GM23338 (cell line): Measurements from ENCODE around the gene GTF2H1. TPM values are rescaled to one million over a fixed set of nuclear protein-coding genes. Genes with fewer than 3 reads are reported as not detected.

Experiments used
- ATAC-seq: fragments of 200-7000 bp; cut with Tn5 transposase; 3 replicates; pipeline ENCODE4 v1.9.1; 2020
- DNase-seq: peaks from one replicate; pipeline ENCODE4 v3.0.0-alpha.2; 2015; ENCODE audit warnings: low spot score
- H2AFZ ChIP-seq: fragments of 200-600 bp; sonication (generic); 2 replicates; pipeline ENCODE4 v1.8.0; 2016; ENCODE audit warnings: antibody characterized with exemption, mild to moderate bottlenecking, moderate library complexity
- H3F3A ChIP-seq: fragments of 200-600 bp; sonication (generic); replicated peaks from 2 replicates; pipeline ENCODE4 v1.8.0; 2017; ENCODE audit warnings: antibody characterized with exemption, mixed run types, low read depth
- H3K27ac ChIP-seq: fragments of 200-600 bp; sonication (generic); 2 replicates; pipeline ENCODE4 v1.6.1; 2016; ENCODE audit warnings: low read depth
- H3K27me3 ChIP-seq: fragments of 200-600 bp; sonication (generic); 2 replicates; pipeline ENCODE4 v1.8.0; 2016; ENCODE audit warnings: mild to moderate bottlenecking, mixed run types, moderate library complexity; ENCODE audit not compliant: insufficient read depth
- H3K36me3 ChIP-seq: fragments of 200-600 bp; sonication (generic); 2 replicates; pipeline ENCODE4 v1.8.0; 2016; ENCODE audit warnings: mild to moderate bottlenecking; ENCODE audit not compliant: insufficient read depth
- H3K4me1 ChIP-seq: fragments of 200-600 bp; sonication (generic); 2 replicates; pipeline ENCODE4 v1.8.0; 2016; ENCODE audit warnings: mild to moderate bottlenecking, moderate library complexity; ENCODE audit not compliant: insufficient read depth
- H3K4me2 ChIP-seq: fragments of 200-600 bp; sonication (generic); 2 replicates; pipeline ENCODE4 v1.7.1; 2017; ENCODE audit warnings: mixed run types
- H3K4me3 ChIP-seq: fragments of 200-600 bp; sonication (generic); 2 replicates; pipeline ENCODE4 v1.6.1; 2016; ENCODE audit warnings: mixed run types
- H3K79me2 ChIP-seq: fragments of 200-600 bp; sonication (generic); replicated peaks from 2 replicates; pipeline ENCODE4 v1.8.0; 2017; ENCODE audit warnings: mild to moderate bottlenecking; ENCODE audit not compliant: insufficient read depth
- H3K9me2 ChIP-seq: fragments of 200-600 bp; sonication (generic); 2 replicates; pipeline ENCODE4 v1.8.0; 2017; ENCODE audit not compliant: insufficient read depth
- H4K20me1 ChIP-seq: fragments of 200-600 bp; sonication (generic); replicated peaks from 2 replicates; pipeline ENCODE4 v1.8.0; 2017; ENCODE audit warnings: mild to moderate bottlenecking; ENCODE audit not compliant: insufficient read depth
- H3K27ac Mint-ChIP-seq: 2 replicates; pipeline ENCODE4 v1.8.0; 2020; ENCODE audit warnings: inconsistent platforms, mild to moderate bottlenecking, moderate library complexity, mixed read lengths
- H3K27me3 Mint-ChIP-seq: 3 replicates; pipeline ENCODE4 v1.8.0; 2022; ENCODE audit warnings: low read depth, mild to moderate bottlenecking, moderate library complexity, mixed read lengths, inconsistent platforms; ENCODE audit not compliant: insufficient read depth, poor library complexity
- H3K36me3 Mint-ChIP-seq: 3 replicates; pipeline ENCODE4 v1.8.0; 2021; ENCODE audit warnings: low read depth, mild to moderate bottlenecking, inconsistent platforms, moderate library complexity, mixed read lengths
- H3K4me1 Mint-ChIP-seq: 3 replicates; pipeline ENCODE4 v1.8.0; 2020; ENCODE audit warnings: mild to moderate bottlenecking, inconsistent platforms, mixed read lengths
- H3K4me3 Mint-ChIP-seq: 3 replicates; pipeline ENCODE4 v1.8.0; 2021; ENCODE audit warnings: moderate library complexity, mild to moderate bottlenecking, inconsistent platforms, mixed read lengths
- H3K9me3 Mint-ChIP-seq: 3 replicates; pipeline ENCODE4 v1.8.0; 2020; ENCODE audit warnings: moderate library complexity, mild to moderate bottlenecking, inconsistent platforms, mixed read lengths
- EZH2 ChIP-seq: fragments of 200-600 bp; sonication (generic); IDR thresholded peaks from one replicate; pipeline ENCODE4 v1.8.0; 2017; ENCODE audit warnings: antibody characterized with exemption, mild to moderate bottlenecking, low read depth; ENCODE audit not compliant: unreplicated experiment
- POLR2AphosphoS5 ChIP-seq: IDR thresholded peaks from 2 replicates; pipeline ENCODE4 v1.6.1; 2016; ENCODE audit warnings: antibody characterized with exemption, low read depth
- STAT1 ChIP-seq: IDR thresholded peaks from one replicate; pipeline ENCODE4 v1.6.1; 2016; ENCODE audit warnings: antibody characterized with exemption; ENCODE audit not compliant: unreplicated experiment
- polyA plus RNA-seq: library from polyadenylated mRNA; unstranded; fragments of >200 nt; fragmentation: Nextera tagmentation; extraction: Ambion mirVana; gene quantifications from 2 replicates; pipeline ENCODE4 v1.2.1, GENCODE V29; 2016
- total RNA-seq: library from RNA; depleted of rRNA; stranded (reverse); fragments of >200 nt; shearing (Covaris generic); gene quantifications from 2 replicates; pipeline ENCODE4 v1.2.3, GENCODE V29; 2014
- TF ChIP-seq, protein P1 (sequence below), 2 experiments: fragments of 200-600 bp in 1 of 2; sonication (generic) in 1 of 2; conservative IDR thresholded peaks; 2 replicates each; pipeline versions ENCODE4 v1.5.1 to v1.6.1; 2016 to 2017; ENCODE audit warnings: antibody characterized with exemption in 2 of 2, low read depth in 2 of 2, mild to moderate bottlenecking in 2 of 2, moderate library complexity in 1 of 2
- TF ChIP-seq, protein P2 (sequence below): fragments of 250-450 bp; sonication (Bioruptor Pico); IDR thresholded peaks from 2 replicates; pipeline ENCODE4 v1.5.0; 2020; ENCODE audit warnings: mild to moderate bottlenecking, moderate library complexity

GTF2H1 gene
- total and polyA plus RNA-seq, 2 experiments from 2014 or later, result 16.5 to 43.6 TPM

DNA sequence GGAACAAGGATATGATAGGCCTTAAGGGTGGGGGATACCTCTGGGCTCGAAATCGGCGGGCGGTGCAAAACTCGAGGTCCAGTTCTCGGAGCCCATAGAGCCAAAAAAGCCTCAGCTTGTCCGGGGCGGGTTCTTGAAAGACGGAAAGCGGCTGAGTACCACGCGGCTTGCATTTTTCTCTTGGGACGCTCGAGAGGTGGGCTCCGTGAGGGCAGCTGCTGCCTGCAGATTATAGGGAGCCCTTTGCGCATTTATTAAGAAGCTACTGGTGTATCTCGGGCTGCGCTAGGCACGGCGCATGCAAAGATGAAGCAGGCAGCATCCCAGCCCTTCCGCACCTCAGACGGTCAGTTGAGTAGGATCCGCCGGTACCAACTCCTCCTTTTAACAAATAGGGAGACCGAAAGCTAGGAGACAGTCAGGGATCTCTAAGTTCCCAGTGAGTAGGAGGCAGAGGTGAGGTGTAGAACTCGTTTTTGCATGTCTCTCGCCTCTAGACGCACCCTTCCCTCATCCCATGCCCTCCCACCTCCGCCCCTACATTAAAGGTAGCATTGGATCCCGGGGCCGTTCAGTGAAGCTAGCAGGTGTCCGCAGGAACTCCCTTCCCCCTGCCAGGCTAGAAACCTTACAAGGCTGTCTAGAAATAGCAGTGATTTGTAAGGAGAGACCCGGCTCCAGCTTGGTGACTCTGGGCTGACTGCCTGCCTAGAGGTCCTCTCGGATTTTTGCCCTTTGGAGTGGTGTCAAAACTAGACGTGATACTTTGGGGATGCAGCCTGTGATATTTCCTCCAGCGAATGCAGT is 72.8 kb downstream of the GTF2H1 start (continued):
- no peak for TF ChIP-seq EZH2

DNA sequence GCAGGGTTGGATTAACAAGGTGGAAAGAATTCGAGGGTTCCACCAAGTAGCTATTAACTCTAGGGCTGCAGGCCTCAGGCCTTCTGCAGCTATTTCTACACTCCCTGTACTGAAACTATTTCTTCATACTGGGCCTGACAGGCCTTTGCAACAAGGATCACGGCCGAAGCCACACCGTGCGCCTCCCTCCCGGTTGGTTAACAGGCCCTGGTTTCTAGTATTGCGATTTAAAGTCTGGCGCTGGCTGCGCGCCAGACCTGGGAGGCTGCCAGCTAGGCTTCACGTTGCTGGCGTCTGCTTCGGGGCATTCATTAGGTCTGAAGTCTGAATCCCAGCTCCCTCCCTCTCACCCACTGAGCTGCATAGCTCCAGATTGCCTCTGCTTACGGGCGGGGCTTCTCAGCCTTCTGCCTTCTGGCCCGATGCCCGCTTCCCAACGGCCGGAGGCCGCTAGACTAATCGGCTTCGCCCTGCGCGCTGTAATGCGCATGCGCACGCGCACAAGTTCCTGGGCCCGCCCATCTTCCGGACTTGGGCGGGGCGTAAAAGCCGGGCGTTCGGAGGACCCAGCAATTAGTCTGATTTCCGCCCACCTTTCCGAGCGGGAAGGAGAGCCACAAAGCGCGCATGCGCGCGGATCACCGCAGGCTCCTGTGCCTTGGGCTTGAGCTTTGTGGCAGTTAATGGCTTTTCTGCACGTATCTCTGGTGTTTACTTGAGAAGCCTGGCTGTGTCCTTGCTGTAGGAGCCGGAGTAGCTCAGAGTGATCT is 73.6 kb downstream of the GTF2H1 start:
- Mint-ChIP-seq H3K27me3 (peaks cover 25% of the 10 kb centered on the region), H3K27ac (peak overlapping the region; percentile 94), H3K4me1 (peaks cover 12% of the 10 kb centered on the region), H3K36me3 (peaks cover 47% of the 10 kb centered on the region), H3K9me3 (no peaks in the 10 kb centered on the region), H3K4me3 (peak overlapping the region; percentile 98)
- peak overlapping the region; percentile 96 for H3K4me2 ChIP-seq
- H3K9me2 ChIP-seq, result no peaks in the 10 kb centered on the region
- TF ChIP-seq, protein P1, sequence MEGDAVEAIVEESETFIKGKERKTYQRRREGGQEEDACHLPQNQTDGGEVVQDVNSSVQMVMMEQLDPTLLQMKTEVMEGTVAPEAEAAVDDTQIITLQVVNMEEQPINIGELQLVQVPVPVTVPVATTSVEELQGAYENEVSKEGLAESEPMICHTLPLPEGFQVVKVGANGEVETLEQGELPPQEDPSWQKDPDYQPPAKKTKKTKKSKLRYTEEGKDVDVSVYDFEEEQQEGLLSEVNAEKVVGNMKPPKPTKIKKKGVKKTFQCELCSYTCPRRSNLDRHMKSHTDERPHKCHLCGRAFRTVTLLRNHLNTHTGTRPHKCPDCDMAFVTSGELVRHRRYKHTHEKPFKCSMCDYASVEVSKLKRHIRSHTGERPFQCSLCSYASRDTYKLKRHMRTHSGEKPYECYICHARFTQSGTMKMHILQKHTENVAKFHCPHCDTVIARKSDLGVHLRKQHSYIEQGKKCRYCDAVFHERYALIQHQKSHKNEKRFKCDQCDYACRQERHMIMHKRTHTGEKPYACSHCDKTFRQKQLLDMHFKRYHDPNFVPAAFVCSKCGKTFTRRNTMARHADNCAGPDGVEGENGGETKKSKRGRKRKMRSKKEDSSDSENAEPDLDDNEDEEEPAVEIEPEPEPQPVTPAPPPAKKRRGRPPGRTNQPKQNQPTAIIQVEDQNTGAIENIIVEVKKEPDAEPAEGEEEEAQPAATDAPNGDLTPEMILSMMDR (conservative IDR thresholded peaks at IDR 0.05; ENCODE audit: low read depth in 2 of 2), result no peak
- TF ChIP-seq POLR2AphosphoS5, result peak; percentile 46
- peaks cover 5% of the 10 kb centered on the region for H3K4me1 ChIP-seq
- peaks cover 6% of the 10 kb centered on the region; the same call in 1 of the 2 replicates for H4K20me1 ChIP-seq
- DNase-seq (peak; percentile 97), ATAC-seq (peak; percentile 87)
- peaks cover 39% of the 10 kb centered on the region for H3K79me2 ChIP-seq
- H3F3A ChIP-seq, result peaks cover 8% of the 10 kb centered on the region
- H3K27ac ChIP-seq, result peak overlapping the region; percentile 85
- H3K27me3 ChIP-seq, result peaks cover 9% of the 10 kb centered on the region
- H3K4me3 ChIP-seq, result peak overlapping the region; percentile 69
- peak overlapping the region; percentile 97; the same call in 1 of the 2 replicates for H2AFZ ChIP-seq
- H3K36me3 ChIP-seq, result peaks cover 36% of the 10 kb centered on the region

DNA sequence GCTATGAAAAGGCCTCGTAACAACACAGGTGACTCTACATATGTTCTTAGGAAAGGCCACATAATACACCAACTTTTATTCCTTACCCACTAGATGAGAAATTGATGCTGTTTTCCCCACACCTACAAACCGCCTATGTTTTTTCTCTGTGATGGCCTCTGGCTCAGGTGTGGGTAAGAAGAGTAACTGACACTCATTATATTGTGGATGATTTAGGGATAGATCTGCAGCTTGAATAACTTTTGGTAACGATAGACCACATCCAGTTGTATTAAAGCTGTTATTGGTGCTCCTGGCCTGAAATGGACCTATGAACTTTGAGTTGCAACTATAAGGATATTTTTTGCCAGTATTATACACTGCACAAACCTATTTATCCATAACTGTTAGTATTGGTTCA is 75.6 kb downstream of the GTF2H1 start:
- no peak overlapping the region for H3K27ac Mint-ChIP-seq
- Histone ChIP-seq H3K4me2 (no peak overlapping the region), H3F3A (peaks cover 8% of the 10 kb centered on the region), H2AFZ (no peak overlapping the region), H3K4me3 (no peak overlapping the region), H4K20me1 (peaks cover 9% of the 10 kb centered on the region; the same call in 1 of the 2 replicates), H3K9me2 (no peaks in the 10 kb centered on the region), H3K27ac (no peak overlapping the region), H3K36me3 (peaks cover 46% of the 10 kb centered on the region), H3K27me3 (peaks cover 9% of the 10 kb centered on the region), H3K79me2 (peaks cover 39% of the 10 kb centered on the region), H3K4me1 (peaks cover 5% of the 10 kb centered on the region)
- ATAC-seq (no peak), DNase-seq (no peak)
- H3K4me3 Mint-ChIP-seq, result no peak overlapping the region
- peaks cover 23% of the 10 kb centered on the region for H3K27me3 Mint-ChIP-seq
- H3K4me1 Mint-ChIP-seq, result peaks cover 11% of the 10 kb centered on the region
- H3K36me3 Mint-ChIP-seq, result peaks cover 62% of the 10 kb centered on the region
- TF ChIP-seq STAT1 (no peak), POLR2AphosphoS5 (no peak)
- TF ChIP-seq, protein P2, sequence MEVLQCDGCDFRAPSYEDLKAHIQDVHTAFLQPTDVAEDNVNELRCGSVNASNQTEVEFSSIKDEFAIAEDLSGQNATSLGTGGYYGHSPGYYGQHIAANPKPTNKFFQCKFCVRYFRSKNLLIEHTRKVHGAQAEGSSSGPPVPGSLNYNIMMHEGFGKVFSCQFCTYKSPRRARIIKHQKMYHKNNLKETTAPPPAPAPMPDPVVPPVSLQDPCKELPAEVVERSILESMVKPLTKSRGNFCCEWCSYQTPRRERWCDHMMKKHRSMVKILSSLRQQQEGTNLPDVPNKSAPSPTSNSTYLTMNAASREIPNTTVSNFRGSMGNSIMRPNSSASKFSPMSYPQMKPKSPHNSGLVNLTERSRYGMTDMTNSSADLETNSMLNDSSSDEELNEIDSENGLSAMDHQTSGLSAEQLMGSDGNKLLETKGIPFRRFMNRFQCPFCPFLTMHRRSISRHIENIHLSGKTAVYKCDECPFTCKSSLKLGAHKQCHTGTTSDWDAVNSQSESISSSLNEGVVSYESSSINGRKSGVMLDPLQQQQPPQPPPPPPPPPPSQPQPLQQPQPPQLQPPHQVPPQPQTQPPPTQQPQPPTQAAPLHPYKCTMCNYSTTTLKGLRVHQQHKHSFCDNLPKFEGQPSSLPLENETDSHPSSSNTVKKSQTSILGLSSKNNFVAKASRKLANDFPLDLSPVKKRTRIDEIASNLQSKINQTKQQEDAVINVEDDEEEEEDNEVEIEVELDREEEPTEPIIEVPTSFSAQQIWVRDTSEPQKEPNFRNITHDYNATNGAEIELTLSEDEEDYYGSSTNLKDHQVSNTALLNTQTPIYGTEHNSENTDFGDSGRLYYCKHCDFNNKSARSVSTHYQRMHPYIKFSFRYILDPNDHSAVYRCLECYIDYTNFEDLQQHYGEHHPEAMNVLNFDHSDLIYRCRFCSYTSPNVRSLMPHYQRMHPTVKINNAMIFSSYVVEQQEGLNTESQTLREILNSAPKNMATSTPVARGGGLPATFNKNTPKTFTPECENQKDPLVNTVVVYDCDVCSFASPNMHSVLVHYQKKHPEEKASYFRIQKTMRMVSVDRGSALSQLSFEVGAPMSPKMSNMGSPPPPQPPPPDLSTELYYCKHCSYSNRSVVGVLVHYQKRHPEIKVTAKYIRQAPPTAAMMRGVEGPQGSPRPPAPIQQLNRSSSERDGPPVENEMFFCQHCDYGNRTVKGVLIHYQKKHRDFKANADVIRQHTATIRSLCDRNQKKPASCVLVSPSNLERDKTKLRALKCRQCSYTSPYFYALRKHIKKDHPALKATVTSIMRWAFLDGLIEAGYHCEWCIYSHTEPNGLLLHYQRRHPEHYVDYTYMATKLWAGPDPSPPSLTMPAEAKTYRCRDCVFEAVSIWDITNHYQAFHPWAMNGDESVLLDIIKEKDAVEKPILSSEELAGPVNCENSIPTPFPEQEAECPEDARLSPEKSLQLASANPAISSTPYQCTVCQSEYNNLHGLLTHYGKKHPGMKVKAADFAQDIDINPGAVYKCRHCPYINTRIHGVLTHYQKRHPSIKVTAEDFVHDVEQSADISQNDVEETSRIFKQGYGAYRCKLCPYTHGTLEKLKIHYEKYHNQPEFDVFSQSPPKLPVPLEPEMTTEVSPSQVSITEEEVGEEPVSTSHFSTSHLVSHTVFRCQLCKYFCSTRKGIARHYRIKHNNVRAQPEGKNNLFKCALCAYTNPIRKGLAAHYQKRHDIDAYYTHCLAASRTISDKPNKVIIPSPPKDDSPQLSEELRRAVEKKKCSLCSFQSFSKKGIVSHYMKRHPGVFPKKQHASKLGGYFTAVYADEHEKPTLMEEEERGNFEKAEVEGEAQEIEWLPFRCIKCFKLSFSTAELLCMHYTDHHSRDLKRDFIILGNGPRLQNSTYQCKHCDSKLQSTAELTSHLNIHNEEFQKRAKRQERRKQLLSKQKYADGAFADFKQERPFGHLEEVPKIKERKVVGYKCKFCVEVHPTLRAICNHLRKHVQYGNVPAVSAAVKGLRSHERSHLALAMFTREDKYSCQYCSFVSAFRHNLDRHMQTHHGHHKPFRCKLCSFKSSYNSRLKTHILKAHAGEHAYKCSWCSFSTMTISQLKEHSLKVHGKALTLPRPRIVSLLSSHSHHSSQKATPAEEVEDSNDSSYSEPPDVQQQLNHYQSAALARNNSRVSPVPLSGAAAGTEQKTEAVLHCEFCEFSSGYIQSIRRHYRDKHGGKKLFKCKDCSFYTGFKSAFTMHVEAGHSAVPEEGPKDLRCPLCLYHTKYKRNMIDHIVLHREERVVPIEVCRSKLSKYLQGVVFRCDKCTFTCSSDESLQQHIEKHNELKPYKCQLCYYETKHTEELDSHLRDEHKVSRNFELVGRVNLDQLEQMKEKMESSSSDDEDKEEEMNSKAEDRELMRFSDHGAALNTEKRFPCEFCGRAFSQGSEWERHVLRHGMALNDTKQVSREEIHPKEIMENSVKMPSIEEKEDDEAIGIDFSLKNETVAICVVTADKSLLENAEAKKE (CRISPR knock-in tag), result no peak
- H3K9me3 Mint-ChIP-seq, result no peaks in the 10 kb centered on the region
